H1 (cell line): ENCODE data around the gene SS18L1. TPM values are rescaled to one million over a fixed set of nuclear protein-coding genes. Genes with fewer than 3 reads are reported as not detected.
A peak's percentile ranks its signal among the peaks of the same experiment; 100 is the strongest.

ENCODE experiments used
- CTCF ChIA-PET: fragments of 300-600 bp; sonication (Branson Sonifier 250); formaldehyde crosslinking; loops from one replicate; lab custom pipeline; 2021; ENCODE audit not compliant: partially characterized antibody; lab: Charles Lee
- POLR2A ChIA-PET: fragments of 300-600 bp; sonication (Branson Sonifier 250); formaldehyde crosslinking; loops from one replicate; lab custom pipeline; 2021; ENCODE audit warnings: inconsistent platforms; ENCODE audit not compliant: partially characterized antibody; lab: Charles Lee
- DNase-seq, 2 experiments: peaks; one replicate each; pipeline versions ENCODE4 v3.0.0 to v3.0.0-alpha.2; 2010 to 2022; ENCODE audit warnings: low spot score in 2 of 2, low read depth in 1 of 2, mixed read lengths in 1 of 2
- FAIRE-seq: peaks from 2 replicates; lab custom pipeline; 2011; peaks lifted over from hg19 to GRCh38; lab: Jason Lieb, UNC
- H2AFZ ChIP-seq: 2 replicates; pipeline ENCODE4 v1.8.1; 2012; ENCODE audit warnings: low read length, inconsistent platforms
- H2AK5ac ChIP-seq: 2 replicates; pipeline ENCODE4 v1.6.1; 2013; ENCODE audit warnings: low read depth, low read length
- H2BK120ac ChIP-seq: replicated peaks from 2 replicates; pipeline ENCODE3; 2013; ENCODE audit warnings: low read depth, low read length, inconsistent platforms
- H2BK12ac ChIP-seq: 2 replicates; pipeline ENCODE4 v1.6.1; 2013; ENCODE audit warnings: low read depth, low read length
- H2BK15ac ChIP-seq: 2 replicates; pipeline ENCODE4 v1.6.1; 2013; ENCODE audit warnings: low read length
- H2BK20ac ChIP-seq: 2 replicates; pipeline ENCODE4 v1.6.1; 2013; ENCODE audit warnings: low read length
- H2BK5ac ChIP-seq: 2 replicates; pipeline ENCODE4 v1.6.1; 2013; ENCODE audit warnings: low read depth, low read length
- H3K14ac ChIP-seq: 2 replicates; pipeline ENCODE4 v1.6.1; 2013; ENCODE audit warnings: inconsistent platforms; ENCODE audit not compliant: insufficient read length
- H3K18ac ChIP-seq: 2 replicates; pipeline ENCODE4 v1.6.1; 2013; ENCODE audit warnings: low read length; ENCODE audit errors: extremely low read depth
- H3K23ac ChIP-seq: 2 replicates; pipeline ENCODE4 v1.6.1; 2013; ENCODE audit warnings: inconsistent platforms; ENCODE audit not compliant: insufficient read length
- H3K23me2 ChIP-seq: 2 replicates; pipeline ENCODE4 v1.6.1; 2013; ENCODE audit warnings: low read depth, low read length
- H3K27ac ChIP-seq: 2 replicates; pipeline ENCODE4 v1.6.1; 2011; ENCODE audit warnings: low read depth, low read length, inconsistent platforms
- H3K27me3 ChIP-seq, 4 experiments: replicated peaks in 1 of 4; 1 replicate in 1 of 4; 2 replicates in 3 of 4; pipeline versions ENCODE4 v1.6.1 to v1.8.1; 2011 to 2013; ENCODE audit warnings: low read length in 3 of 4, mild to moderate bottlenecking in 3 of 4, inconsistent platforms in 2 of 4, mixed read lengths in 2 of 4, moderate library complexity in 1 of 4; ENCODE audit not compliant: control insufficient read depth in 3 of 4, insufficient read depth in 3 of 4; ENCODE audit errors: extremely low read depth in 1 of 4
- H3K36me3 ChIP-seq, 4 experiments: 2 replicates each; pipeline versions ENCODE4 v1.6.1 to v1.8.1; 2011 to 2013; ENCODE audit warnings: mild to moderate bottlenecking in 4 of 4, low read length in 3 of 4, moderate library complexity in 2 of 4, control low read depth in 1 of 4, inconsistent platforms in 1 of 4; ENCODE audit not compliant: insufficient read depth in 4 of 4, control insufficient read depth in 2 of 4
- H3K4ac ChIP-seq: replicated peaks from 2 replicates; pipeline ENCODE3; 2013; ENCODE audit warnings: low read length, low read depth, mixed read lengths, inconsistent platforms; ENCODE audit not compliant: insufficient read length
- H3K4me1 ChIP-seq, 4 experiments: replicated peaks in 1 of 4; 1 replicate in 1 of 4; 2 replicates in 3 of 4; pipeline versions ENCODE4 v1.6.1 to v1.8.1; 2011 to 2013; ENCODE audit warnings: low read length in 3 of 4, inconsistent platforms in 2 of 4, mixed read lengths in 1 of 4; ENCODE audit not compliant: insufficient read depth in 4 of 4, control insufficient read depth in 3 of 4
- H3K4me2 ChIP-seq, 2 experiments: 2 replicates each; pipeline versions ENCODE4 v1.6.1 to v1.8.1; 2011 to 2013; ENCODE audit warnings: low read depth in 2 of 2, low read length in 2 of 2, control low read depth in 1 of 2, inconsistent platforms in 1 of 2, mild to moderate bottlenecking in 1 of 2; ENCODE audit not compliant: insufficient read depth in 1 of 2
- H3K4me3 ChIP-seq, 4 experiments: fragments of 200-600, 300-600 bp in 1 of 4; sonication (generic), shearing (Covaris generic), sonication (Bioruptor Twin) in 1 of 4; 2 replicates each; pipeline versions ENCODE4 v1.5.1 to v1.8.1; 2011 to 2016; ENCODE audit warnings: low read length in 4 of 4, low read depth in 3 of 4, control low read depth in 2 of 4, inconsistent platforms in 2 of 4, mild to moderate bottlenecking in 2 of 4, mixed read lengths in 1 of 4, moderate library complexity in 1 of 4; ENCODE audit not compliant: insufficient read depth in 2 of 4; ENCODE audit errors: extremely low read depth in 1 of 4
- H3K56ac ChIP-seq: replicated peaks from 2 replicates; pipeline ENCODE3; 2013; ENCODE audit warnings: low read depth, mild to moderate bottlenecking, mixed read lengths, low read length, inconsistent platforms; ENCODE audit not compliant: insufficient read length
- H3K79me1 ChIP-seq: 2 replicates; pipeline ENCODE4 v1.6.1; 2013; ENCODE audit warnings: low read depth, low read length, control low read depth
- H3K79me2 ChIP-seq, 2 experiments: 2 replicates each; pipeline versions ENCODE4 v1.6.1 to v1.8.1; 2012 to 2013; ENCODE audit warnings: low read length in 2 of 2, mild to moderate bottlenecking in 2 of 2, inconsistent platforms in 1 of 2; ENCODE audit not compliant: insufficient read depth in 2 of 2, control insufficient read depth in 1 of 2
- H3K9ac ChIP-seq, 4 experiments: replicated peaks in 1 of 4; 1 replicate in 1 of 4; 2 replicates in 3 of 4; pipeline versions ENCODE4 v1.6.1 to v1.8.1; 2011 to 2013; ENCODE audit warnings: low read depth in 3 of 4, low read length in 3 of 4, control low read depth in 2 of 4, mild to moderate bottlenecking in 2 of 4, moderate library complexity in 2 of 4, inconsistent platforms in 1 of 4; ENCODE audit errors: extremely low read depth in 1 of 4
- H3K9me3 ChIP-seq, 2 experiments: 2 replicates each; pipeline versions ENCODE4 v1.6.1 to v1.8.1; 2012 to 2013; ENCODE audit warnings: mild to moderate bottlenecking in 2 of 2, moderate library complexity in 2 of 2, control low read depth in 1 of 2, inconsistent platforms in 1 of 2, low read depth in 1 of 2, low read length in 1 of 2, mixed read lengths in 1 of 2; ENCODE audit not compliant: insufficient read depth in 2 of 2
- H4K20me1 ChIP-seq, 2 experiments: replicated peaks in 1 of 2; 2 replicates each; pipeline versions ENCODE3 to v1.8.1; 2011 to 2013; ENCODE audit warnings: inconsistent platforms in 2 of 2, low read length in 2 of 2, mild to moderate bottlenecking in 1 of 2; ENCODE audit not compliant: insufficient read depth in 2 of 2, control insufficient read depth in 1 of 2
- H4K5ac ChIP-seq: 2 replicates; pipeline ENCODE4 v1.6.1; 2013; ENCODE audit warnings: low read length, low read depth, mixed read lengths, inconsistent platforms; ENCODE audit not compliant: insufficient read length
- H4K8ac ChIP-seq: 2 replicates; pipeline ENCODE4 v1.8.0; 2013; ENCODE audit warnings: mild to moderate bottlenecking, moderate library complexity, low read length, inconsistent platforms; ENCODE audit not compliant: insufficient read depth; ENCODE audit errors: extremely low read depth
- H4K91ac ChIP-seq: replicated peaks from 2 replicates; pipeline ENCODE3; 2013; ENCODE audit warnings: low read length, mixed read lengths, inconsistent platforms; ENCODE audit not compliant: insufficient read length
- RBBP5 ChIP-seq: IDR thresholded peaks from 2 replicates; pipeline ENCODE4 v1.7.1; 2012; ENCODE audit warnings: low read depth, mild to moderate bottlenecking, inconsistent platforms, low read length, moderate library complexity, borderline replicate concordance
- WGBS, 2 experiments: shearing (Covaris generic) in 1 of 2; methylation state at CpG; one replicate each; pipeline versions ENCODE4 v1.1.6 to v1.1.7; 2013 to 2015; ENCODE audit warnings: low lambda C conversion rate in 2 of 2, mixed read lengths in 2 of 2, inconsistent platforms in 1 of 2, low coverage in 1 of 2, missing lambda C conversion rate in 1 of 2; ENCODE audit not compliant: insufficient replicate concordance in 2 of 2, insufficient coverage in 1 of 2, insufficient read length in 1 of 2; ENCODE audit errors: extremely low coverage in 1 of 2, missing lambda C conversion rate in 1 of 2; 5-methylcytosine and 5-hydroxymethylcytosine counted together
- polyA plus RNA-seq, 7 experiments: library from polyadenylated mRNA; depleted of rRNA in 3 of 7; stranded (reverse) in 5 of 7; unstranded in 2 of 7; fragments of >200 nt in 5 of 7; fragments of 200-250 nt in 2 of 7; gene quantifications; 1 replicate in 5 of 7; 2 replicates in 1 of 7; 4 replicates in 1 of 7; pipeline versions ENCODE4 v1.2.1 to v1.2.3, GENCODE V29; 2011 to 2013; ENCODE audit warnings: missing spikeins in 2 of 7, mixed read lengths in 2 of 7
- total RNA-seq: library from RNA; stranded (reverse); fragmentation: NEBNext Ultra II Directional; extraction: Animal tissue kit (Norgen Biotek cat#: 25700); gene quantifications from 2 replicates; pipeline ENCODE4 v1.2.1, GENCODE V29; 2021

The SS18L1 gene
- total and polyA plus RNA-seq, 2 of the 8 experiments (the other 6 are each of a cell fraction or from before 2014, with no cell fraction given) = 28.4 to 29.7 TPM

DNA sequence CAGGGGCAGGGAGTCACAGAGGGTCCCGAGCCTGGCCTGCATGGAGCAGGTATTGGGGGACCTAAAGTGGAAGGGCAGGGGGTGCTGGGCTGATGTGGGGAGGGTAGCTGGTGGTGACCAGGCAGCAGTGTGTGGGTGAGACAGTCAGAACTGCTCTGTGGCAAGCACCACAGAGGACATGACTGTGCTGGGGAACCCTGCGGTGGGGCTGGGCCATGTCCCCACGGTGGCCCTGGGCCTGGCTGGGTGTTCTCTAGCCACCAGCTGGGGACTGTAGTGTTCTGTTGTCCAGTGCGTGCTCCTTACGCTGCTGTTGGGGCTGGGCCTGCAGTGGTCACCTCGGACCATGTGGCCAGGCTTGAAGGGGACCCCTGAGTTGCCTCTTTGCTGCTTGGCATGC lies 3.6 kb downstream of the SS18L1 start:
- Histone ChIP-seq H3K4me1 (peaks cover 0 to 19% (median 8%) of the 10 kb centered on the region in 4 experiments; a peak in 6 of 7 replicates), H3K27me3 (no peaks in the 10 kb centered on the region), H3K36me3 (peaks cover 0 to 8% (median 3%) of the 10 kb centered on the region in 4 experiments; a peak in 3 of 8 replicates), H3K27ac (no peak overlapping the region), H3K56ac (no peak overlapping the region), H3K9me3 (no peaks in the 10 kb centered on the region; a peak in 1 of 4 replicates), H3K4me3 (no peak overlapping the region), H3K14ac (no peak overlapping the region), H3K18ac (no peak overlapping the region; the same call in 1 of the 2 replicates), H2BK5ac (0 out of 2 replicates have a peak overlapping the region, but pooled peaks have one; percentile 52), H3K4me2 (no peak overlapping the region), H3K9ac (no peak overlapping the region), H2BK15ac (no peak overlapping the region), H2BK20ac (no peak overlapping the region), H2AFZ (no peak overlapping the region), H3K79me2 (peaks cover 58 to 88% of the 10 kb centered on the region in 2 experiments), H2BK12ac (no peak overlapping the region), H2AK5ac (no peak overlapping the region; the same call in 1 of the 2 replicates), H3K23ac (no peak overlapping the region), H3K79me1 (peaks cover 43% of the 10 kb centered on the region), H3K23me2 (peaks cover 3% of the 10 kb centered on the region; the same call in 1 of the 2 replicates), H3K4ac (no peak overlapping the region), H4K91ac (no peak overlapping the region), H4K8ac (no peak overlapping the region), H4K5ac (no peak overlapping the region), H4K20me1 (peaks cover 50 to 52% of the 10 kb centered on the region in 2 experiments), H2BK120ac (no peak overlapping the region)
- ChIA-PET POLR2A (interaction anchor here (1.0 kb wide), 1 partner anchor 84 kb away, joined by 3 read pairs; no protein-coding TSS in a partner anchor), CTCF (interaction anchor here (1.5 kb wide), 1 partner anchor 44 kb away, joined by 3 read pairs; no protein-coding TSS in a partner anchor)
- no peak for FAIRE-seq
- 96% methylated on average over 5 of the region's 6 CpGs; no CpG with 5 or more reads in 1 of the 2 experiments for WGBS, 2 experiments
- TF ChIP-seq RBBP5 = no peak
- DNase-seq = no peak
